GM12874 (cell line): ENCODE data around the gene THOC6.

ENCODE experiments used
- TF ChIP-seq, protein P1 (sequence below): IDR thresholded peaks from 2 replicates; pipeline ENCODE4 v1.5.1; 2011; ENCODE audit warnings: low read depth, mild to moderate bottlenecking, control low read depth, low read length, moderate library complexity; ENCODE audit not compliant: insufficient read depth

THOC6 gene

DNA sequence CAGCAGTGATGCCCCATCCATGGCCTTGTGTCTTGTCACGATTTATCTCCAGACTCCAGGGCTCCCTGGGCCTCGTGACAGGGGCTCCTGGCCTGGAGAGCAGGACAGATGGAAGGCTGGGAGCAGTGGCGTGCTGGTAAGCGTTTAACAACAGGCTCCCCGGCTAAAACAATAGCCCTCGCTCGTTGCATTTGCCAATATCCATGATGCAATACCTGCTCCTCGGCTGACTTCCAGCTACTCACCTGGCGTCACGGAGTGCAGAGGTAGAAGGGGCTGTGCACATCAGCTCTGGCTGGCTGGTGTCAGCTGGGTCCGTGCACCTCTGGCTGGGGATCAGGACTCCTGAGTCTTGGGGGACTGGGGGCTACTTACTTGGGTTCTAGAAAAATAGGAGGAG is 14.4 kb downstream of the THOC6 start:
- TF ChIP-seq, protein P1, sequence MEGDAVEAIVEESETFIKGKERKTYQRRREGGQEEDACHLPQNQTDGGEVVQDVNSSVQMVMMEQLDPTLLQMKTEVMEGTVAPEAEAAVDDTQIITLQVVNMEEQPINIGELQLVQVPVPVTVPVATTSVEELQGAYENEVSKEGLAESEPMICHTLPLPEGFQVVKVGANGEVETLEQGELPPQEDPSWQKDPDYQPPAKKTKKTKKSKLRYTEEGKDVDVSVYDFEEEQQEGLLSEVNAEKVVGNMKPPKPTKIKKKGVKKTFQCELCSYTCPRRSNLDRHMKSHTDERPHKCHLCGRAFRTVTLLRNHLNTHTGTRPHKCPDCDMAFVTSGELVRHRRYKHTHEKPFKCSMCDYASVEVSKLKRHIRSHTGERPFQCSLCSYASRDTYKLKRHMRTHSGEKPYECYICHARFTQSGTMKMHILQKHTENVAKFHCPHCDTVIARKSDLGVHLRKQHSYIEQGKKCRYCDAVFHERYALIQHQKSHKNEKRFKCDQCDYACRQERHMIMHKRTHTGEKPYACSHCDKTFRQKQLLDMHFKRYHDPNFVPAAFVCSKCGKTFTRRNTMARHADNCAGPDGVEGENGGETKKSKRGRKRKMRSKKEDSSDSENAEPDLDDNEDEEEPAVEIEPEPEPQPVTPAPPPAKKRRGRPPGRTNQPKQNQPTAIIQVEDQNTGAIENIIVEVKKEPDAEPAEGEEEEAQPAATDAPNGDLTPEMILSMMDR = no peak

DNA sequence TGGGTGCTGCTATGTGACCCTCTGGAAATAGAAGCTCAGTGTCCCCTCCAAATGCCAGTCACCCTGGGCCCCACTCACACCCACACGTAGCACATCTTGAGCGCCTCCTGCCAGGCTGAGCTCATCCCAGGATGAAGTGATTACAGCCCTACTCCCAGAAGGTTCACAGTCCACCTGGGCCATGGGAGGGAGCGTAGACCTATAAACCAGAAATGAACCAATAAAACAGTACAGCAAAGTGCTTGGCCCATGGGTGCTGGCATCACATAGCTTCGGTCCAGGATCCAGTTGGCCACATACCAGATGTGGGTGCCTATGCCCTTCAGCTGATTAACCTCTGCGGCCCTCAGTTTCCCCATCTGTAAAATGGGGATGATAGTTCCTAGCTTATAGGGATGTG is 15.1 kb downstream of the THOC6 start:
- TF ChIP-seq, protein P1 = no peak

DNA sequence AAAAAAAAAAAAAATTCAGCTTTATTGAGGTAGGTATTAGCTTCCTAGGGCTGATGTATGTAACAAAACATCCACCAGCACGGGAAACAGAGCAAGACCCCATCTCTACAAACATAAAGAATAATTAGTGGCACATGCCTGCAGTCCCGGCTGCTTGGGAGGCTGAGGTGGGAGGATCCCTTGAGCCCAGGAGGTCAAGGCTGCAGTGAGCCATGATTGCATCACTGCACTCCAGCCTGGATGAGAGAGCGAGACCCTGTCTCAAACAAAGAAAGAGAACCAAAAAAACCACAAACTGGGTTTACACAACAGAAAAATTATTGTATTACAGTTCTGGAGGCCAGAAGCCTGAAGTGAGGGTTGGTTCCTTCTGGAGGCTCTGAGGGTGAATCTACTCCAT is 18.5 kb downstream of the THOC6 start:
- TF ChIP-seq, protein P1 = no peak

DNA sequence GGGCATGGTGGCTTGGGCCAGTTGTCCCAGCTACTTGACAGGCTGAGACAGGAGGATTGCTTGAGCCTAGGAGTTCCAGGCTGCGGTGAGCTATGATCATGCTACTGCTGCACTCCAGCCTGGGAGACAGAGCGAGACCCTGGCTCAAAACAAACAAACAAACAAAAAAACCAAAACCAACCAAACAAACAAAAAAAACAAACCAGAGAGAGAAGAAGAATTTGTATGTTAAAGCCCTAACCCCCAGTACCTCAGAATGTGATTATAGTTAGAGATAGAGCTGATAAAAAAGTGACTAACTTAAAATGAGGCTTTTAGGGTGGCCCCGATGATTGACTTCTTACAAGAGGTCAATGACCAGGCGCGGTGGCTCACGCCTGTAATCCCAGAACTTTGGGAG is 20.9 kb downstream of the THOC6 start:
- TF ChIP-seq, protein P1 = no peak

DNA sequence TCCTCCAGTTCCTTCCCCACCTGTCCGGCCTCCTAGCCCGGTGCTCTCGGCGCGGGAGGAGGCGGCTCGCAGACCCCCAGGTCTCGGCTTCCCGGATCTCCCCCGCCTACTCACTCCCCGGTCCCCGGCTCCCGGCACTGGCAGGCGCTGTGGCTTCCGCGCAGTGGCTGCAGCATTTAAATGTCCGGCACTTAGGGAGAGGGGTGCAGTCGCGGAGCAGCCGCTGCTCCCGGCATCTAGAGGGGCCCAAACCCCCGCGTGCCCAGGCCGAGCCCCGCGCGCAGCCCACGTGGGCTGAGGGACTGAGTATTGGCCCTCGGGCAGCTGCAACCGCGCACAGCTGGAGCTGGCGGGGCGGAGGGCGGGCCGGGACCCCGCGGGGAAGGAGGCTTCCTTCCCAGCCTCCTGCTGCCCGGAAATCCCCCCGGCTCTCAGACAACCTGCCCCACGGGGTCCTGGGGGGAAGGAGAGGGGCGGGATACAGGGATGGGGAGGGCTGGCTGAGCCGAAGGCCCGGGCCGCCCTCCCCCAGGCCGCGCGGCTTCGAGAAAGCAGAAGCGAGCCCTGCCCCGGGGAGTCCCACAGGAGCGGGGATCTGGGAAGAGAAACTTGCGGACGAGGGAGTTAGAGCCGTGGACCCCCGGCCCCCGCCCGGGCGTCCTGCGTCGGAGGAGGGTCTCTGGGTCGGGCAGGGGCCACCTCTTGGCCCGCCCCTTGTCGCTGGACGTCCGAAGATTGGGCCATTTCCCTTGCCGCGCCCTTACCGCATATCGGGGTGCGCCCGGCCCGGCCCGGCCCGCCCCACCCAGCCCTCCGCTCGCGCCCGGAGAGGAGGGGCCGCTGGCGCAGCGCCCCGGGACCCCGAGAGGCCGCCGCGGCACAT is 22.2 kb downstream of the THOC6 start, which contains the start of gene MMP25:
MMP25 (plus strand) TSS at position 804 of the 883 bp plus-strand sequence. CDS start 357 bp downstream, outside the sequence.
- TF ChIP-seq, protein P1 = no peak

DNA sequence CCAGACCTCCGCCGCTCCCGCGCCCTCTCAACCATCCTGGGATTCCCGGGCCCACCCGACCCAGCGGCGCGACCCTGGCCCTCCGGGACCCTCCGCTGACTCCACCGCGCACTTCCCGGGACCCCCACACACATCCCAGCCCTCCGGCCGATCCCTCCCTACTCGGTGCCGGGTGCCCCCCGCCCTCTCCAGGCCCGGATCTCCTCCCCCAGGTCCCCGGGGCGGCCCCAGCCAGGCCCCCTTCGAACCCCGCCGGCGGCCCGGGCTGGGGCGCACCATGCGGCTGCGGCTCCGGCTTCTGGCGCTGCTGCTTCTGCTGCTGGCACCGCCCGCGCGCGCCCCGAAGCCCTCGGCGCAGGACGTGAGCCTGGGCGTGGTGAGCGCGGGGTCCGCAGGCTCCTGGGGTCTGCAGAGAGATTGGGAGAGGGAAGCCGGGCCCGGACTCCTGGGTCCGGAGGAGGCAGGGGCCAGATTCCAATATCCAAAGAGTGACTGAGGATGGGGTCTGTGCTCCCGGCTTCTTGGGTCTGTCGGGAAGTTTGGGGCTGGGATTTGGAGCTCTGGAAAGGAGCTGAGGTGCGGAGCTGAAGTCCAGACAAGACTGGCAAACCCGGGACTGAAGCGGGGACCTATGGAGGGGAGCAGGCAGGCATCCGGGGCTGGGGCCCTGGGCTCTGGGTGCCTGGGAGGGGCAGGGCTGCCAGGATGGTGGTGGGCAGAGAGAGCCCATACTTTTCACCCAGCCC is 23.0 kb downstream of the THOC6 start:
- TF ChIP-seq, protein P1 = no peak

DNA sequence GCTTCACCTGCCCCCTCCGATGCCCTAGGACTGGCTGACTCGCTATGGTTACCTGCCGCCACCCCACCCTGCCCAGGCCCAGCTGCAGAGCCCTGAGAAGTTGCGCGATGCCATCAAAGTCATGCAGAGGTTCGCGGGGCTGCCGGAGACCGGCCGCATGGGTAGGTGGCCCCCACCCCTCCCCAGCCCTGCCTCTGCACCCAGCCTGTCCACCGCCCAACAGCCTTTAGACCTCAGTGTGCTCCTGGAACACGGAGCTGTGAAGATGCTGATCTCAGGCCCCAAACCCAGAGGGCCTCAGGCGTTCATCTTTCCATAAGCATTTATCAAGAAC is 23.5 kb downstream of the THOC6 start:
- TF ChIP-seq, protein P1 = no peak
